CD14-positive monocyte (primary cell): ENCODE results near the gene SLC22A23. TPM values are rescaled to one million over a fixed set of nuclear protein-coding genes. Genes with fewer than 3 reads are reported as not detected.

ENCODE experiments used
- DNase-seq, 3 donors: peaks; one replicate each; pipeline ENCODE4 v3.0.0-alpha.2; 2011 to 2022
- H2AFZ ChIP-seq: 2 replicates; pipeline ENCODE4 v1.6.0; 2012; ENCODE audit warnings: mild to moderate bottlenecking, low read depth, low read length, inconsistent platforms; ENCODE audit not compliant: insufficient read depth, poor library complexity, severe bottlenecking
- H3K27ac ChIP-seq, 2 donors: 1 replicate in 1 of 2; 2 replicates in 1 of 2; pipeline ENCODE4 v1.5.1; 2012 to 2013; ENCODE audit warnings: low read length in 2 of 2, control low read depth in 1 of 2, inconsistent platforms in 1 of 2, low read depth in 1 of 2, mild to moderate bottlenecking in 1 of 2
- H3K27me3 ChIP-seq, 2 donors: one replicate each; pipeline versions ENCODE4 v1.6.0 to v1.6.1; 2011 to 2013; ENCODE audit warnings: low read length in 2 of 2; ENCODE audit not compliant: control insufficient read depth in 2 of 2, insufficient read depth in 2 of 2
- H3K36me3 ChIP-seq, 2 donors: replicated peaks in 1 of 2; 1 replicate in 1 of 2; 2 replicates in 1 of 2; pipeline versions ENCODE4 v1.5.1 to v1.6.1; 2012 to 2013; ENCODE audit warnings: low read length in 2 of 2, control low read depth in 1 of 2, inconsistent platforms in 1 of 2, mild to moderate bottlenecking in 1 of 2; ENCODE audit not compliant: insufficient read depth in 2 of 2, control insufficient read depth in 1 of 2
- H3K4me1 ChIP-seq, 2 donors: 1 replicate in 1 of 2; 2 replicates in 1 of 2; pipeline versions ENCODE4 v1.5.1 to v1.6.1; 2012 to 2013; ENCODE audit warnings: low read length in 2 of 2, control low read depth in 1 of 2, inconsistent platforms in 1 of 2, mild to moderate bottlenecking in 1 of 2, moderate library complexity in 1 of 2; ENCODE audit not compliant: insufficient read depth in 2 of 2, control insufficient read depth in 1 of 2
- H3K4me2 ChIP-seq: replicated peaks from 2 replicates; pipeline ENCODE3; 2012; ENCODE audit warnings: low read length, moderate library complexity, mild to moderate bottlenecking; ENCODE audit not compliant: poor library complexity, severe bottlenecking; ENCODE audit errors: extremely low read depth
- H3K4me3 ChIP-seq, 3 experiments: fragments of 200-600 bp in 1 of 3; sonication (generic) in 1 of 3; replicated peaks in 1 of 3; 1 replicate in 2 of 3; 2 replicates in 1 of 3; pipeline ENCODE4 v1.5.1; 2011 to 2013; ENCODE audit warnings: low read length in 3 of 3, mild to moderate bottlenecking in 3 of 3, control low read depth in 2 of 3, low read depth in 2 of 3, inconsistent platforms in 1 of 3, moderate library complexity in 1 of 3
- H3K79me2 ChIP-seq: 2 replicates; pipeline ENCODE4 v1.6.0; 2012; ENCODE audit warnings: mild to moderate bottlenecking, control low read depth, inconsistent platforms, low read length, moderate library complexity; ENCODE audit not compliant: insufficient read depth
- H3K9ac ChIP-seq: 2 replicates; pipeline ENCODE4 v1.6.0; 2017; ENCODE audit warnings: low read length, mild to moderate bottlenecking; ENCODE audit not compliant: insufficient read depth, poor library complexity, severe bottlenecking
- H3K9me3 ChIP-seq, 2 donors: replicated peaks in 1 of 2; 1 replicate in 1 of 2; 2 replicates in 1 of 2; pipeline versions ENCODE4 v1.5.1 to v1.6.1; 2012 to 2013; ENCODE audit warnings: low read length in 2 of 2, control low read depth in 1 of 2; ENCODE audit not compliant: control insufficient read depth in 1 of 2, insufficient read depth in 1 of 2
- H4K20me1 ChIP-seq: 2 replicates; pipeline ENCODE4 v1.6.0; 2012; ENCODE audit warnings: mild to moderate bottlenecking, low read length, control low read depth, moderate library complexity; ENCODE audit not compliant: insufficient read depth
- H3K27ac Mint-ChIP-seq, 7 donors: one replicate each; pipeline ENCODE4 v1.8.0; 2020; ENCODE audit warnings: mild to moderate bottlenecking in 7 of 7, mixed read lengths in 7 of 7, moderate library complexity in 6 of 7, inconsistent platforms in 2 of 7
- H3K27me3 Mint-ChIP-seq, 3 donors: one replicate each; pipeline ENCODE4 v1.8.0; 2021 to 2022; ENCODE audit warnings: low read depth in 3 of 3, mild to moderate bottlenecking in 3 of 3, mixed read lengths in 3 of 3, moderate library complexity in 3 of 3, inconsistent platforms in 1 of 3
- H3K36me3 Mint-ChIP-seq, 2 donors: one replicate each; pipeline ENCODE4 v1.8.0; 2020; ENCODE audit warnings: mixed read lengths in 2 of 2, inconsistent platforms in 1 of 2, mild to moderate bottlenecking in 1 of 2
- H3K4me1 Mint-ChIP-seq: one replicate; pipeline ENCODE4 v1.8.0; 2020; ENCODE audit warnings: mild to moderate bottlenecking, mixed read lengths
- H3K4me3 Mint-ChIP-seq, 2 donors: one replicate each; pipeline ENCODE4 v1.8.0; 2020; ENCODE audit warnings: mild to moderate bottlenecking in 2 of 2, mixed read lengths in 2 of 2, moderate library complexity in 1 of 2
- H3K9me3 Mint-ChIP-seq, 7 donors: one replicate each; pipeline ENCODE4 v1.8.0; 2020 to 2022; ENCODE audit warnings: mixed read lengths in 7 of 7, mild to moderate bottlenecking in 6 of 7, moderate library complexity in 6 of 7, inconsistent platforms in 2 of 7
- CTCF ChIP-seq: fragments of 200-600 bp; IDR thresholded peaks from one replicate; pipeline ENCODE4 v1.8.0; 2022; ENCODE audit warnings: antibody characterized with exemption, mild to moderate bottlenecking
- WGBS: methylation state at CpG from one replicate; pipeline ENCODE4 v1.1.5; 2013; ENCODE audit warnings: missing lambda C conversion rate; ENCODE audit not compliant: insufficient coverage; 5-methylcytosine and 5-hydroxymethylcytosine counted together
- intact Hi-C, 2 donors: fragments of 100-400 bp; cut with micrococcal nuclease; formaldehyde crosslinking; loops; one replicate each; pipeline versions ENCODE4 v1.15.0 to v1.15.1; 2023
- polyA plus RNA-seq, 3 donors: library from polyadenylated mRNA; depleted of rRNA in 1 of 3; unstranded in 2 of 3; stranded (reverse) in 1 of 3; fragments of 300-500 nt in 2 of 3; fragments of >200 nt in 1 of 3; fragmentation: Illumina TruSeq in 2 of 3; gene quantifications; 1 replicate in 2 of 3; 2 replicates in 1 of 3; pipeline ENCODE4 v1.2.3, GENCODE V29; 2012 to 2021

The SLC22A23 gene
- polyA plus RNA-seq, 3 donors, result 0.08 TPM; not detected in 2

GRCh38 chr6:3458706-3459421 is 2.0 kb upstream of the SLC22A23 start:
- Mint-ChIP-seq H3K9me3 (peaks cover 0 to 10% (median 4%) of the 10 kb centered on the region in 7 donors), H3K27ac (no peak overlapping the region), H3K27me3 (peaks cover 40 to 51% (median 42%) of the 10 kb centered on the region in 3 donors), H3K4me3 (peak overlapping the region in 1 of 2 donors; percentile 72), H3K4me1 (peaks cover 6% of the 10 kb centered on the region), H3K36me3 (peaks cover 0 to 4% of the 10 kb centered on the region in 2 donors)
- Histone ChIP-seq H3K79me2 (no peaks in the 10 kb centered on the region), H3K36me3 (no peaks in the 10 kb centered on the region), H3K4me2 (no peak overlapping the region), H4K20me1 (no peaks in the 10 kb centered on the region), H2AFZ (no peak overlapping the region), H3K4me3 (no peak overlapping the region), H3K27me3 (peaks cover 62 to 75% of the 10 kb centered on the region in 2 donors), H3K27ac (no peak overlapping the region), H3K9ac (no peak overlapping the region), H3K9me3 (peaks cover 0 to 34% of the 10 kb centered on the region in 2 donors), H3K4me1 (peaks cover 8 to 11% of the 10 kb centered on the region in 2 donors)
- TF ChIP-seq CTCF, result no peak
- intact Hi-C loops, result no loop called here
- no peak for DNase-seq
- 81% methylated on average over 2 of the region's 6 CpGs for WGBS

- Histone ChIP-seq H3K9me3 (peaks cover 0 to 34% of the 10 kb centered on the region in 2 donors), H3K4me1 (peaks cover 8 to 11% of the 10 kb centered on the region in 2 donors), H3K27me3 (peaks cover 68 to 84% of the 10 kb centered on the region in 2 donors), H2AFZ (no peak overlapping the region), H3K9ac (no peak overlapping the region), H3K79me2 (no peaks in the 10 kb centered on the region), H3K4me2 (no peak overlapping the region), H3K36me3 (no peaks in the 10 kb centered on the region), H4K20me1 (no peaks in the 10 kb centered on the region), H3K27ac (no peak overlapping the region), H3K4me3 (no peak overlapping the region)
- H3K4me3 Mint-ChIP-seq, result peak overlapping the region; percentile 35 to 72
- peaks cover 0 to 7% (median 4%) of the 10 kb centered on the region in 7 donors for H3K9me3 Mint-ChIP-seq
- peaks cover 6% of the 10 kb centered on the region for H3K4me1 Mint-ChIP-seq
- H3K36me3 Mint-ChIP-seq, result peaks cover 0 to 4% of the 10 kb centered on the region in 2 donors
- DNase-seq, result no peak
- H3K27me3 Mint-ChIP-seq, result peaks cover 41 to 47% (median 43%) of the 10 kb centered on the region in 3 donors
- 5% methylated on average over 15 of the region's 29 CpGs for WGBS
- no peak for TF ChIP-seq CTCF
- intact Hi-C loops, result no loop called here
- H3K27ac Mint-ChIP-seq, result peak overlapping the region in 1 of 7 donors; percentile 17
Measured at GRCh38 chr6:3457710-3458602, 1.1 kb upstream of the SLC22A23 start.
